HG03432 (cell line): ENCODE results near the gene RIMBP2.

ENCODE experiments used
- ATAC-seq: cut with Tn5 transposase; IDR thresholded peaks from one replicate; pipeline ENCODE4 v1.9.1; 2021; ENCODE audit warnings: mild to moderate bottlenecking, moderate library complexity; ENCODE audit not compliant: unreplicated experiment

RIMBP2 gene

GRCh38 chr12:130639476-130640424 lies 76.3 kb downstream of the RIMBP2 start:
- ATAC-seq = no peak

- no peak for ATAC-seq
These were observed 79.7 kb downstream of the RIMBP2 start for GRCh38 chr12:130636370-130636769.

- ATAC-seq = no peak
These were observed 81.2 kb downstream of the RIMBP2 start for GRCh38 chr12:130634866-130635265.

GRCh38 chr12:130633771-130634170 lies 82.3 kb downstream of the RIMBP2 start:
- no peak for ATAC-seq

GRCh38 chr12:130632642-130633041 lies 83.5 kb downstream of the RIMBP2 start:
- no peak for ATAC-seq

GRCh38 chr12:130628304-130628703 lies 87.8 kb downstream of the RIMBP2 start:
- ATAC-seq = no peak

- ATAC-seq = no peak
These were observed 88.9 kb downstream of the RIMBP2 start for GRCh38 chr12:130627175-130627574.

GRCh38 chr12:130626601-130627000 lies 89.5 kb downstream of the RIMBP2 start:
- no peak for ATAC-seq

GRCh38 chr12:130625201-130625600 lies 90.9 kb downstream of the RIMBP2 start:
- no peak for ATAC-seq

- no peak for ATAC-seq
These were observed 93.3 kb downstream of the RIMBP2 start for GRCh38 chr12:130622803-130623202.

- no peak for ATAC-seq
These were observed 94.3 kb downstream of the RIMBP2 start for GRCh38 chr12:130621696-130622298.

GRCh38 chr12:130620756-130621155 lies 95.3 kb downstream of the RIMBP2 start:
- ATAC-seq = no peak

GRCh38 chr12:130620281-130620680 lies 95.8 kb downstream of the RIMBP2 start:
- no peak for ATAC-seq

GRCh38 chr12:130619385-130620001 lies 96.6 kb downstream of the RIMBP2 start:
- no peak for ATAC-seq

- no peak for ATAC-seq
These were observed 98.9 kb downstream of the RIMBP2 start for GRCh38 chr12:130617219-130617618.

GRCh38 chr12:130615861-130616345 lies 100.2 kb downstream of the RIMBP2 start:
- ATAC-seq = no peak

- no peak for ATAC-seq
These were observed 101.6 kb downstream of the RIMBP2 start for GRCh38 chr12:130614530-130614905.

- no peak for ATAC-seq
These were observed 102.1 kb downstream of the RIMBP2 start for GRCh38 chr12:130613831-130614529.

- no peak for ATAC-seq
These were observed 103.0 kb downstream of the RIMBP2 start for GRCh38 chr12:130613131-130613530.

GRCh38 chr12:130611026-130611905 lies 104.8 kb downstream of the RIMBP2 start:
- no peak for ATAC-seq
